ENCODE measurements around the gene SPI1. TPM values are rescaled to one million over a fixed set of nuclear protein-coding genes. Genes with fewer than 3 reads are reported as not detected.

The SPI1 gene
- total and polyA plus RNA-seq, 2 experiments from 2014 or later = 0.13 to 2.0 TPM

- H2AFZ ChIP-seq = no peak overlapping the region
- H4K20me1 ChIP-seq (ENCODE audit: insufficient read depth, poor library complexity, severe bottlenecking) = no peaks in the 10 kb centered on the region
- no peak overlapping the region for H3K4me2 ChIP-seq
- WGBS (ENCODE audit: low lambda C conversion rate, missing lambda C conversion rate) = 70% methylated on average over 15 of the region's 18 CpGs
- H3K9me2 ChIP-seq (replicated peaks; ENCODE audit: insufficient read depth) = no peaks in the 10 kb centered on the region
- H3K9me3 ChIP-seq (ENCODE audit: low read depth) = no peaks in the 10 kb centered on the region
- H3K4me1 ChIP-seq (ENCODE audit: insufficient read depth) = no peaks in the 10 kb centered on the region
- no peaks in the 10 kb centered on the region for H3K27me3 ChIP-seq
- no peak overlapping the region for H3K4me3 ChIP-seq
- no peaks in the 10 kb centered on the region for H3K79me2 ChIP-seq
- DNase-seq (ENCODE audit: low spot score) = no peak
- TF ChIP-seq EZH2 (IDR thresholded peaks at IDR 0.05; ENCODE audit: borderline replicate concordance) = no peak
- TF ChIP-seq CTCF (IDR thresholded peaks at IDR 0.05; ENCODE audit: poor library complexity) = no peak
- TF ChIP-seq EZH2phosphoT487 (IDR thresholded peaks at IDR 0.05; ENCODE audit: low read depth, severe bottlenecking, unreplicated experiment) = no peak
- H3K27ac ChIP-seq = no peak overlapping the region
- H3K36me3 ChIP-seq (replicated peaks; ENCODE audit: insufficient read depth, low read depth) = no peaks in the 10 kb centered on the region
These were observed 37.2 kb downstream of the SPI1 start for GRCh38 chr11:47340980-47341775.

GRCh38 chr11:47340010-47340409 is 38.3 kb downstream of the SPI1 start:
- DNase-seq (ENCODE audit: low spot score) = no peak
- TF ChIP-seq CTCF (IDR thresholded peaks at IDR 0.05; ENCODE audit: poor library complexity) = no peak
- no peak for TF ChIP-seq EZH2 (IDR thresholded peaks at IDR 0.05; ENCODE audit: borderline replicate concordance)
- WGBS (ENCODE audit: low lambda C conversion rate, missing lambda C conversion rate) = 84% methylated on average over 9 of the region's 9 CpGs

DNA sequence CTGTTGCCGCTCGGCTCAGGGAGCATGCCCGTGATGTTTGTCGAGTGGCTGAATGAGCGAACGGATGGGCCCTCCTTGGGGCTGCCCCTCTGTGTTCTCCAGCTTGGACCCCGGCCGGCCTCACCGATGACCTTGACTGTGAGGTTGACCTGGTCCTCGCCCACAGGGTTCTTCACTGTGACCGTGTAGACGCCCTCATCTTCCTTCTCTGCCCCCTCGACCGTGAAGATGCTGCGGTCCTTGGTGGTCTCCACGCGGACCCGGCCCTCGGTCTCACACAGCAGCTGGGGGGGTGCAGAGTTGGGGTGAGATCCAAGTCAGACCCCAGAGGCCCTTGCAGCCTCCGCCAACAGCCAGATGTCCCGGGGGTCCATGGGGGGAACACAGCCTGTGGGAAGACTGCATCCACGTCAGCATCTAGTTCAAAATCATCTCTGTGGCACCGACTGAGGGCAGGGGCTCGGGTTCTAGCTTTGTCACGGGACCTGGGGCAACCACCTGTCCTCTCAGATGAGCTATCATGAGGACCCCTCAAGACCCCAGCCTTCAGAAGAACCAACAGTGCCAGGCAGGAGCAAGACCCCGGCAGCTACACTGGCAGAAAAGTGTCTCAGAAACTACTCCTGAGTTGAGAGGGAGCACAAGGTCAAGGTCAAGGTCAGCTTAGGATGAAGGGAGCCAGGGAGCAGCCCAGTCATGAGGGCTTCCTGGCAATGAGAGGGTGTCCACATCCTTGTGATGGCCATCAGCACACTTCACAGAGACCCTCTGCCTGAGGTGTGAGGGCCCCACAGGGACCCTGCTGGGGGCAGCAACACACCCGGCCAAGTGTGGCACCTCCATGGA is 39.7 kb downstream of the SPI1 start:
- TF ChIP-seq EZH2phosphoT487 (IDR thresholded peaks at IDR 0.05; ENCODE audit: low read depth, severe bottlenecking, unreplicated experiment) (no peak), EZH2 (IDR thresholded peaks at IDR 0.05; ENCODE audit: borderline replicate concordance) (no peak), CTCF (IDR thresholded peaks at IDR 0.05; ENCODE audit: poor library complexity) (no peak)
- whole genome bisulfite sequencing (ENCODE audit: low lambda C conversion rate, missing lambda C conversion rate) = 93% methylated on average over 27 of the region's 27 CpGs
- no peaks in the 10 kb centered on the region for H3K9me2 ChIP-seq (replicated peaks; ENCODE audit: insufficient read depth)

More at GRCh38 chr11:47340010-47340409, 38.3 kb downstream of the SPI1 start:
- Histone ChIP-seq H3K36me3 (replicated peaks; ENCODE audit: insufficient read depth, low read depth) (no peaks in the 10 kb centered on the region), H3K27ac (no peak overlapping the region), H2AFZ (no peak overlapping the region), H3K9me3 (ENCODE audit: low read depth) (no peaks in the 10 kb centered on the region), H3K79me2 (no peaks in the 10 kb centered on the region), H3K4me3 (no peak overlapping the region), H4K20me1 (ENCODE audit: insufficient read depth, poor library complexity, severe bottlenecking) (no peaks in the 10 kb centered on the region), H3K4me1 (ENCODE audit: insufficient read depth) (no peaks in the 10 kb centered on the region), H3K4me2 (no peak overlapping the region), H3K9me2 (replicated peaks; ENCODE audit: insufficient read depth) (no peaks in the 10 kb centered on the region), H3K27me3 (no peaks in the 10 kb centered on the region)

More for the DNA sequence above, 39.7 kb downstream of the SPI1 start:
- Histone ChIP-seq H3K4me3 (no peak overlapping the region), H3K27ac (no peak overlapping the region), H2AFZ (no peak overlapping the region), H4K20me1 (ENCODE audit: insufficient read depth, poor library complexity, severe bottlenecking) (no peaks in the 10 kb centered on the region), H3K4me1 (ENCODE audit: insufficient read depth) (no peaks in the 10 kb centered on the region), H3K27me3 (no peaks in the 10 kb centered on the region), H3K36me3 (replicated peaks; ENCODE audit: insufficient read depth, low read depth) (no peaks in the 10 kb centered on the region), H3K79me2 (no peaks in the 10 kb centered on the region), H3K4me2 (no peak overlapping the region), H3K9me3 (ENCODE audit: low read depth) (no peaks in the 10 kb centered on the region)
- DNase-seq (ENCODE audit: low spot score) = no peak
